HepG2 (cell line): ENCODE measurements around the gene BTF3L4. TPM values are rescaled to one million over a fixed set of nuclear protein-coding genes. Genes with fewer than 3 reads are reported as not detected.

Experiments used
- BRD4 ChIP-seq: sonication (generic); formaldehyde crosslinking; IDR thresholded peaks from 2 replicates; pipeline ENCODE4 v1.4.0; 2020; ENCODE audit warnings: missing genetic modification reagents
- JUND ChIP-seq: sonication (generic); formaldehyde crosslinking; IDR thresholded peaks from 2 replicates; pipeline ENCODE4 v1.8.0; 2022; ENCODE audit warnings: mild to moderate bottlenecking, missing genetic modification reagents
- ZKSCAN8 ChIP-seq: IDR thresholded peaks from 2 replicates; pipeline ENCODE4 v1.6.1; 2016; ENCODE audit warnings: borderline replicate concordance, missing genetic modification reagents, missing compliant biosample characterization
- ZNF138 ChIP-seq: sonication (generic); formaldehyde crosslinking; IDR thresholded peaks from 2 replicates; pipeline ENCODE4 v1.5.0; 2020; ENCODE audit warnings: mild to moderate bottlenecking, low read depth, missing genetic modification reagents
- ZNF160 ChIP-seq: sonication (generic); formaldehyde crosslinking; IDR thresholded peaks from 2 replicates; pipeline ENCODE4 v1.8.0; 2022; ENCODE audit warnings: mild to moderate bottlenecking, inconsistent platforms, missing genetic modification reagents
- ZNF562 ChIP-seq: sonication (generic); formaldehyde crosslinking; IDR thresholded peaks from 2 replicates; pipeline ENCODE4 v1.8.0; 2022; ENCODE audit warnings: missing genetic modification reagents, borderline replicate concordance
- ZNF792 ChIP-seq: IDR thresholded peaks from 2 replicates; pipeline ENCODE4 v1.6.1; 2016
- polyA plus RNA-seq, 8 experiments: library from polyadenylated mRNA; depleted of rRNA in 3 of 8; stranded (reverse) in 7 of 8; unstranded in 1 of 8; fragments of >200 nt; fragmentation: Illumina TruSeq in 4 of 8; extraction: Trizol in 4 of 8; gene quantifications; 2 replicates each; pipeline versions ENCODE4 v1.2.1 to v1.2.3, GENCODE V29; 2011 to 2016; ENCODE audit warnings: low read depth in 4 of 8, missing spikeins in 1 of 8, mixed read lengths in 1 of 8; ENCODE audit not compliant: insufficient read depth in 1 of 8
- total RNA-seq, 5 experiments: library from RNA; depleted of rRNA; stranded (reverse); fragments of >200 nt; fragmentation: Illumina TruSeq; extraction: Trizol; gene quantifications; 2 replicates each; pipeline ENCODE4 v1.2.3, GENCODE V29; 2016; ENCODE audit warnings: low read depth in 1 of 5
- TF ChIP-seq, protein P1 (sequence below): sonication (generic); formaldehyde crosslinking; IDR thresholded peaks from 2 replicates; pipeline ENCODE4 v1.5.1; 2020; ENCODE audit warnings: missing genetic modification reagents, mild to moderate bottlenecking, borderline replicate concordance
- TF ChIP-seq, protein P2 (sequence below): sonication (generic); formaldehyde crosslinking; IDR thresholded peaks from 2 replicates; pipeline ENCODE4 v1.4.0; 2020; ENCODE audit warnings: missing genetic modification reagents
- TF ChIP-seq, protein P3 (sequence below): sonication (generic); formaldehyde crosslinking; IDR thresholded peaks from 2 replicates; pipeline ENCODE4 v1.4.0; 2020; ENCODE audit warnings: missing genetic modification reagents, borderline replicate concordance
- TF ChIP-seq, protein P4 (sequence below): sonication (generic); formaldehyde crosslinking; IDR thresholded peaks from 2 replicates; pipeline ENCODE4 v1.9.0; 2022; ENCODE audit warnings: missing genetic modification reagents, mild to moderate bottlenecking, borderline replicate concordance
- TF ChIP-seq, protein P5 (sequence below), 2 experiments: sonication (generic) in 1 of 2; formaldehyde crosslinking in 1 of 2; IDR thresholded peaks; 2 replicates each; pipeline versions ENCODE4 v1.6.1 to v1.9.0; 2014 to 2022; ENCODE audit warnings: antibody characterized with exemption in 1 of 2, borderline replicate concordance in 1 of 2, inconsistent platforms in 1 of 2, low read depth in 1 of 2, missing genetic modification reagents in 1 of 2

BTF3L4 gene
- total and polyA plus RNA-seq, 2 of the 13 experiments (the other 11 are each of a cell fraction or from before 2014, with no cell fraction given) = 59.0 to 74.3 TPM

DNA sequence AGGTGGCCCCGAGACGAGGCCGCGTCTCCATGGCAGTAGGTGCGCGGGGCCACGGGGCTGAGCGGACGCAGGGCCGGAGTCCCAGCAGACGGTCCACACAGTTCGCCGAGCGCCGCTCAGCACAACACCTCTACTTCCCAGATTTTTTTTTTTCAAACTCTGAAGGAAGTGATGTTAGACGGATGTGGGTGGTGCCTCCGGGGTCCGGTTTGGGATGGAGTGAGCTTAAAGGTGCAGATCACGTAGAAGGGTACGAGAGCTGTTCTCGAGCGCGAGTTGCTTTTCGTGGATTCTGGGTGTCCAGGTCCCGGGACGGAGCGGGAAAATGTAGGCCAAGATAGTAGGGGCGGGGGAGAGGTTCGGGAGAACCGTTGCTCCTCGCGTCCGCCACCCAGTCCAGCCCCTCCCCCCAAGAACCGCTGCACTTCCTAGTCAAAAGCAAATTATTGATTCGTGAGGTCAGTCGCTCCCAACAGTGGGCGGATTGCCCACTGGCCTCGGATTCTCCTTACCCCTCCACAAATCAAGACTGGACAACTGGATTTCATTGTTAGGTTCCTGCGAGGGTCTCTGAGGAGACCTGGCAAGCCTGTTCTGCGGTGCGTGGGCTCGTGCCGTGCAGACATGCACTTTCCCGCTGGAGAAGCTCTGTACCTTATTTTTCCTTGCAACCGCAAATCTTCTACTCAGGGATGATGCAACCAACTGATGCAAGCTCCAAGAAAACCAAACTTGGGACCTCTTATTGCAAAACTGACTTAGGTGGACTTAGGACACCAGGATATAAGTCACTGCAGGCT is 829 bp upstream of the BTF3L4 start, which contains the start of gene TXNDC12 (continued):
- TF ChIP-seq, protein P1, sequence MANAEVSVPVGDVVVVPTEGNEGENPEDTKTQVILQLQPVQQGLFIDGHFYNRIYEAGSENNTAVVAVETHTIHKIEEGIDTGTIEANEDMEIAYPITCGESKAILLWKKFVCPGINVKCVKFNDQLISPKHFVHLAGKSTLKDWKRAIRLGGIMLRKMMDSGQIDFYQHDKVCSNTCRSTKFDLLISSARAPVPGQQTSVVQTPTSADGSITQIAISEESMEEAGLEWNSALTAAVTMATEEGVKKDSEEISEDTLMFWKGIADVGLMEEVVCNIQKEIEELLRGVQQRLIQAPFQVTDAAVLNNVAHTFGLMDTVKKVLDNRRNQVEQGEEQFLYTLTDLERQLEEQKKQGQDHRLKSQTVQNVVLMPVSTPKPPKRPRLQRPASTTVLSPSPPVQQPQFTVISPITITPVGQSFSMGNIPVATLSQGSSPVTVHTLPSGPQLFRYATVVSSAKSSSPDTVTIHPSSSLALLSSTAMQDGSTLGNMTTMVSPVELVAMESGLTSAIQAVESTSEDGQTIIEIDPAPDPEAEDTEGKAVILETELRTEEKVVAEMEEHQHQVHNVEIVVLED (CRISPR knock-in tag) = peak; percentile 69; the same call in 1 of the 2 replicates
- peak; percentile 53; the same call in 1 of the 2 replicates for TF ChIP-seq ZKSCAN8 (CRISPR knock-in tag)
- TF ChIP-seq, protein P2, sequence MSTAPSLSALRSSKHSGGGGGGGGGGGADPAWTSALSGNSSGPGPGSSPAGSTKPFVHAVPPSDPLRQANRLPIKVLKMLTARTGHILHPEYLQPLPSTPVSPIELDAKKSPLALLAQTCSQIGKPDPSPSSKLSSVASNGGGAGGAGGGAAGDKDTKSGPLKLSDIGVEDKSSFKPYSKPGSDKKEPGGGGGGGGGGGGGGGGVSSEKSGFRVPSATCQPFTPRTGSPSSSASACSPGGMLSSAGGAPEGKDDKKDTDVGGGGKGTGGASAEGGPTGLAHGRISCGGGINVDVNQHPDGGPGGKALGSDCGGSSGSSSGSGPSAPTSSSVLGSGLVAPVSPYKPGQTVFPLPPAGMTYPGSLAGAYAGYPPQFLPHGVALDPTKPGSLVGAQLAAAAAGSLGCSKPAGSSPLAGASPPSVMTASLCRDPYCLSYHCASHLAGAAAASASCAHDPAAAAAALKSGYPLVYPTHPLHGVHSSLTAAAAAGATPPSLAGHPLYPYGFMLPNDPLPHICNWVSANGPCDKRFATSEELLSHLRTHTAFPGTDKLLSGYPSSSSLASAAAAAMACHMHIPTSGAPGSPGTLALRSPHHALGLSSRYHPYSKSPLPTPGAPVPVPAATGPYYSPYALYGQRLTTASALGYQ (CRISPR knock-in tag) = peak; percentile 39; the same call in 1 of the 2 replicates
- TF ChIP-seq ZNF792 (CRISPR knock-in tag) = peak; percentile 76; the same call in 1 of the 2 replicates
- TF ChIP-seq, protein P3, sequence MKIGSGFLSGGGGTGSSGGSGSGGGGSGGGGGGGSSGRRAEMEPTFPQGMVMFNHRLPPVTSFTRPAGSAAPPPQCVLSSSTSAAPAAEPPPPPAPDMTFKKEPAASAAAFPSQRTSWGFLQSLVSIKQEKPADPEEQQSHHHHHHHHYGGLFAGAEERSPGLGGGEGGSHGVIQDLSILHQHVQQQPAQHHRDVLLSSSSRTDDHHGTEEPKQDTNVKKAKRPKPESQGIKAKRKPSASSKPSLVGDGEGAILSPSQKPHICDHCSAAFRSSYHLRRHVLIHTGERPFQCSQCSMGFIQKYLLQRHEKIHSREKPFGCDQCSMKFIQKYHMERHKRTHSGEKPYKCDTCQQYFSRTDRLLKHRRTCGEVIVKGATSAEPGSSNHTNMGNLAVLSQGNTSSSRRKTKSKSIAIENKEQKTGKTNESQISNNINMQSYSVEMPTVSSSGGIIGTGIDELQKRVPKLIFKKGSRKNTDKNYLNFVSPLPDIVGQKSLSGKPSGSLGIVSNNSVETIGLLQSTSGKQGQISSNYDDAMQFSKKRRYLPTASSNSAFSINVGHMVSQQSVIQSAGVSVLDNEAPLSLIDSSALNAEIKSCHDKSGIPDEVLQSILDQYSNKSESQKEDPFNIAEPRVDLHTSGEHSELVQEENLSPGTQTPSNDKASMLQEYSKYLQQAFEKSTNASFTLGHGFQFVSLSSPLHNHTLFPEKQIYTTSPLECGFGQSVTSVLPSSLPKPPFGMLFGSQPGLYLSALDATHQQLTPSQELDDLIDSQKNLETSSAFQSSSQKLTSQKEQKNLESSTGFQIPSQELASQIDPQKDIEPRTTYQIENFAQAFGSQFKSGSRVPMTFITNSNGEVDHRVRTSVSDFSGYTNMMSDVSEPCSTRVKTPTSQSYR (CRISPR knock-in tag) = peak; percentile 94
- TF ChIP-seq, protein P4, sequence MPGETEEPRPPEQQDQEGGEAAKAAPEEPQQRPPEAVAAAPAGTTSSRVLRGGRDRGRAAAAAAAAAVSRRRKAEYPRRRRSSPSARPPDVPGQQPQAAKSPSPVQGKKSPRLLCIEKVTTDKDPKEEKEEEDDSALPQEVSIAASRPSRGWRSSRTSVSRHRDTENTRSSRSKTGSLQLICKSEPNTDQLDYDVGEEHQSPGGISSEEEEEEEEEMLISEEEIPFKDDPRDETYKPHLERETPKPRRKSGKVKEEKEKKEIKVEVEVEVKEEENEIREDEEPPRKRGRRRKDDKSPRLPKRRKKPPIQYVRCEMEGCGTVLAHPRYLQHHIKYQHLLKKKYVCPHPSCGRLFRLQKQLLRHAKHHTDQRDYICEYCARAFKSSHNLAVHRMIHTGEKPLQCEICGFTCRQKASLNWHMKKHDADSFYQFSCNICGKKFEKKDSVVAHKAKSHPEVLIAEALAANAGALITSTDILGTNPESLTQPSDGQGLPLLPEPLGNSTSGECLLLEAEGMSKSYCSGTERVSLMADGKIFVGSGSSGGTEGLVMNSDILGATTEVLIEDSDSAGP (CRISPR knock-in tag) = peak; percentile 100
- TF ChIP-seq, protein P5, sequence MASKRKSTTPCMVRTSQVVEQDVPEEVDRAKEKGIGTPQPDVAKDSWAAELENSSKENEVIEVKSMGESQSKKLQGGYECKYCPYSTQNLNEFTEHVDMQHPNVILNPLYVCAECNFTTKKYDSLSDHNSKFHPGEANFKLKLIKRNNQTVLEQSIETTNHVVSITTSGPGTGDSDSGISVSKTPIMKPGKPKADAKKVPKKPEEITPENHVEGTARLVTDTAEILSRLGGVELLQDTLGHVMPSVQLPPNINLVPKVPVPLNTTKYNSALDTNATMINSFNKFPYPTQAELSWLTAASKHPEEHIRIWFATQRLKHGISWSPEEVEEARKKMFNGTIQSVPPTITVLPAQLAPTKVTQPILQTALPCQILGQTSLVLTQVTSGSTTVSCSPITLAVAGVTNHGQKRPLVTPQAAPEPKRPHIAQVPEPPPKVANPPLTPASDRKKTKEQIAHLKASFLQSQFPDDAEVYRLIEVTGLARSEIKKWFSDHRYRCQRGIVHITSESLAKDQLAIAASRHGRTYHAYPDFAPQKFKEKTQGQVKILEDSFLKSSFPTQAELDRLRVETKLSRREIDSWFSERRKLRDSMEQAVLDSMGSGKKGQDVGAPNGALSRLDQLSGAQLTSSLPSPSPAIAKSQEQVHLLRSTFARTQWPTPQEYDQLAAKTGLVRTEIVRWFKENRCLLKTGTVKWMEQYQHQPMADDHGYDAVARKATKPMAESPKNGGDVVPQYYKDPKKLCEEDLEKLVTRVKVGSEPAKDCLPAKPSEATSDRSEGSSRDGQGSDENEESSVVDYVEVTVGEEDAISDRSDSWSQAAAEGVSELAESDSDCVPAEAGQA (IDR thresholded peaks at IDR 0.05; ENCODE audit: low read depth) = peak; percentile 51; the same call in 1 of the 2 replicates
- TF ChIP-seq, protein P5 (CRISPR knock-in tag; IDR thresholded peaks at IDR 0.05; ENCODE audit: borderline replicate concordance) = peak; percentile 60; the same call in 1 of the 2 replicates
- no peak for TF ChIP-seq ZNF562 (CRISPR knock-in tag)
- peak; percentile 73; the same call in 1 of the 2 replicates for TF ChIP-seq BRD4 (CRISPR knock-in tag)
- TF ChIP-seq ZNF160 (CRISPR knock-in tag) = peak; percentile 41; the same call in 1 of the 2 replicates
- 0 out of 2 replicates have a peak, but pooled peaks have one; percentile 30 for TF ChIP-seq JUND (CRISPR knock-in tag)
- 0 out of 2 replicates have a peak, but pooled peaks have one; percentile 26 for TF ChIP-seq ZNF138
